ENCODE measurements around the gene NHEJ1.

NHEJ1 gene

GRCh38 chr2:219199470-219200211 is 39.0 kb upstream of the NHEJ1 start:
- TF ChIP-seq CTCF (IDR thresholded peaks at IDR 0.05; ENCODE audit: low read depth, low read length, poor library complexity, severe bottlenecking) (no peak), EZH2phosphoT487 (IDR thresholded peaks at IDR 0.05; ENCODE audit: borderline replicate concordance, low read length) (no peak)
- Histone ChIP-seq H3K4me2 (ENCODE audit: low read length) (no peak overlapping the region), H3K79me2 (ENCODE audit: control insufficient read depth, low read length) (no peaks in the 10 kb centered on the region), H3K27me3 (ENCODE audit: control insufficient read depth, low read length) (peaks cover 8% of the 10 kb centered on the region; the same call in 1 of the 2 replicates), H3K4me3 (ENCODE audit: low read length) (no peak overlapping the region), H3K4me1 (ENCODE audit: control insufficient read depth, low read length) (peaks cover 6% of the 10 kb centered on the region; the same call in 1 of the 2 replicates), H3K9me2 (replicated peaks; ENCODE audit: control insufficient read depth, low read length) (no peaks in the 10 kb centered on the region), H4K20me1 (ENCODE audit: control insufficient read depth, insufficient read depth, low read depth, low read length) (no peaks in the 10 kb centered on the region), H3K36me3 (ENCODE audit: control insufficient read depth, low read length) (no peaks in the 10 kb centered on the region), H3K27ac (ENCODE audit: low read depth, low read length) (no peak overlapping the region), H3F3A (ENCODE audit: control insufficient read depth, insufficient read depth) (no peaks in the 10 kb centered on the region), H3K9me3 (ENCODE audit: control insufficient read depth, insufficient read depth, low read length) (no peaks in the 10 kb centered on the region)

- Histone ChIP-seq H3K9me2 (replicated peaks; ENCODE audit: control insufficient read depth, low read length) (no peaks in the 10 kb centered on the region), H3K4me2 (ENCODE audit: low read length) (no peak overlapping the region), H4K20me1 (ENCODE audit: control insufficient read depth, insufficient read depth, low read depth, low read length) (no peaks in the 10 kb centered on the region), H3F3A (ENCODE audit: control insufficient read depth, insufficient read depth) (no peaks in the 10 kb centered on the region; the same call in 1 of the 2 replicates), H3K36me3 (ENCODE audit: control insufficient read depth, low read length) (no peaks in the 10 kb centered on the region), H3K4me1 (ENCODE audit: control insufficient read depth, low read length) (peaks cover 6% of the 10 kb centered on the region; the same call in 1 of the 2 replicates), H3K27ac (ENCODE audit: low read depth, low read length) (no peak overlapping the region), H3K9me3 (ENCODE audit: control insufficient read depth, insufficient read depth, low read length) (no peaks in the 10 kb centered on the region), H3K79me2 (ENCODE audit: control insufficient read depth, low read length) (no peaks in the 10 kb centered on the region), H3K27me3 (ENCODE audit: control insufficient read depth, low read length) (peaks cover 8% of the 10 kb centered on the region; the same call in 1 of the 2 replicates), H3K4me3 (ENCODE audit: low read length) (no peak overlapping the region)
- TF ChIP-seq EZH2phosphoT487 (IDR thresholded peaks at IDR 0.05; ENCODE audit: borderline replicate concordance, low read length) (no peak), CTCF (IDR thresholded peaks at IDR 0.05; ENCODE audit: low read depth, low read length, poor library complexity, severe bottlenecking) (no peak)
Measured at GRCh38 chr2:219198974-219199373, 38.4 kb upstream of the NHEJ1 start.

- TF ChIP-seq EZH2phosphoT487 (IDR thresholded peaks at IDR 0.05; ENCODE audit: borderline replicate concordance, low read length) (no peak), CTCF (IDR thresholded peaks at IDR 0.05; ENCODE audit: low read depth, low read length, poor library complexity, severe bottlenecking) (no peak)
- Histone ChIP-seq H4K20me1 (ENCODE audit: control insufficient read depth, insufficient read depth, low read depth, low read length) (no peaks in the 10 kb centered on the region), H3K27me3 (ENCODE audit: control insufficient read depth, low read length) (peaks cover 8% of the 10 kb centered on the region; the same call in 1 of the 2 replicates), H3K27ac (ENCODE audit: low read depth, low read length) (no peak overlapping the region), H3K9me2 (replicated peaks; ENCODE audit: control insufficient read depth, low read length) (no peaks in the 10 kb centered on the region), H3K4me2 (ENCODE audit: low read length) (no peak overlapping the region), H3K4me1 (ENCODE audit: control insufficient read depth, low read length) (peaks cover 6% of the 10 kb centered on the region; the same call in 1 of the 2 replicates), H3K4me3 (ENCODE audit: low read length) (no peak overlapping the region), H3K9me3 (ENCODE audit: control insufficient read depth, insufficient read depth, low read length) (no peaks in the 10 kb centered on the region), H3F3A (ENCODE audit: control insufficient read depth, insufficient read depth) (no peaks in the 10 kb centered on the region; the same call in 1 of the 2 replicates), H3K79me2 (ENCODE audit: control insufficient read depth, low read length) (no peaks in the 10 kb centered on the region), H3K36me3 (ENCODE audit: control insufficient read depth, low read length) (no peaks in the 10 kb centered on the region)
Measured at GRCh38 chr2:219197388-219197787, 36.8 kb upstream of the NHEJ1 start.

Data from DOHH2 (cell line).